GM19468 (cell line): ENCODE measurements around the gene P2RY2.
"Not testable (repeated sequence)": the region's sequence is repeated elsewhere in the genome, so short reads cannot be mapped to it uniquely, and the experiment has no call there.

Experiments used
- ATAC-seq: cut with Tn5 transposase; IDR thresholded peaks from one replicate; pipeline ENCODE4 v1.9.1; 2021; ENCODE audit warnings: mild to moderate bottlenecking, moderate library complexity, moderate number of reproducible peaks; ENCODE audit not compliant: unreplicated experiment; ENCODE audit errors: extremely low read depth

P2RY2 gene

DNA sequence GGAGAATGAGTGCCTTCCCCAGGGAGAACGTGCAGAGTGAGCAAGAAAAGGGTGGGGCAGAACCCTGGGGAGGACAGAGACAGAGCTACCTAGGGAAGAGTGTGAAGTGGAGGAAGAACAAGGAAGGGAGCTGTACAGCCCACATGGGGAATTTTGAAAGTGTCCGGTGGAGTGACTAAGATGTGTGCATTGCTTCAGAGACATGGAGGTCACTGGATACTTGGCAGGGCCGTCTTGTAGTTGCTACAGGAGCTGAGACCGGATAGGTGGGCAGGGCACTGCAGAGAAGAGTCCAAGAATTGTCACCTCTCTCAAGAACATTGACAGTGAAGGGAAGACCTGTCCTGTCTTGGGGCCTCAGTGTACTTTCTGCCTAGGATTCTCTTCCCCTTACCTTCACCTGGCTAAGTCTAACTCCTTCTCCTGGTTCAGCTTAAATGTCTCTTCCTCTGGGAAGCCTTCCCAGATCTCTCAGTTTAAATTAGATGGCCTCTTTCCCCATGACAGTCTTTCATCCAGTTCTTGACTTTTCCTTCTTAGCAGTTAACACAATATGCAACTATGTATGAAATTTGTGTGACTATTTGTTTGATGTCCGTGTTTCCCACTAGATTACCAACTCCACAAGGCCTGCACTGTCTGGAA, 44.9 kb downstream of the P2RY2 start:
- no peak for ATAC-seq

DNA sequence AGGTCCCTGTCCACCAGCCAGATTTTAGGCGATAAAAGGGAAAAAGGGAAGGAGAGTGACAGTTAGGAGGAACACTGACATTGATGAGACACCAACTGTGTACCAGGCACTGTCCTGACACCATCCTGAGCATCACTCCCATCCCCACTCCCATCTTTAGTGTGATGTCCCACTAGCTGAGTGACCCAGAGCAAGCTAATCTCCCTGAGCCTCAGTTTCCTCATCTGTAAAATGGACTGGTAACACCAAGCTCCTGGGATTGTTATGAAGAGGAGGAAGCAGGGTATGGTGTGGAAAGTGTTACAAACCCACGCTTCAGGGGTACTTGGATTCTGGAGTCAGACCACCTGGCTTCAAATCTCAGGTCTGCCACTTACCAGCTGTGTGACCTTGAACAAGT, 45.6 kb downstream of the P2RY2 start:
- ATAC-seq, result no peak

DNA sequence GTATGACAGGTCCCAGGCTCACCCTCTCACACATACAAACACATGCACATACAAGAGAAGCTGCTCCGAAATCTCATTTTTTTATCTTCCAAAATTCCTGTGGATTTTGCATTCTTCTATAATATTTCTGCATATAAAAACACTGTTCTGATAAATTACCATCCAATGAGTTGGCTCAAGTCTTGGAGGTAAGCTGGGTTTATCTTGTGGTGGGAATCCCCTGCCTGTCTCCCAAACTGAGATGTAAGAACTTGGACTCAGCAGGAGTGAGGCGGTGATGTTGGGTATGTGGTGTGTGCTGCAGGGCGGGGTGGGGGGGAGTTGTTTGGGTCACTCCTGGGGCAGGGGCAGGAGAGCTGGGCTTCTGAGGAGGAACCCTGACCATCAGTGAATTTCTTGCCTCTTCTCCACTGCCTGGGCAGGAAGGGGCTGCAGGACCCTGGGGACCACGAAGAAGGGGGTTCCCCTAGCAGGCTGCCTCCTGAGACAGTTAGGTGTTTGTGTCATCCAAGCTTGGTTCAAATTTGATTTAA, 47.3 kb downstream of the P2RY2 start:
- no peak for ATAC-seq

DNA sequence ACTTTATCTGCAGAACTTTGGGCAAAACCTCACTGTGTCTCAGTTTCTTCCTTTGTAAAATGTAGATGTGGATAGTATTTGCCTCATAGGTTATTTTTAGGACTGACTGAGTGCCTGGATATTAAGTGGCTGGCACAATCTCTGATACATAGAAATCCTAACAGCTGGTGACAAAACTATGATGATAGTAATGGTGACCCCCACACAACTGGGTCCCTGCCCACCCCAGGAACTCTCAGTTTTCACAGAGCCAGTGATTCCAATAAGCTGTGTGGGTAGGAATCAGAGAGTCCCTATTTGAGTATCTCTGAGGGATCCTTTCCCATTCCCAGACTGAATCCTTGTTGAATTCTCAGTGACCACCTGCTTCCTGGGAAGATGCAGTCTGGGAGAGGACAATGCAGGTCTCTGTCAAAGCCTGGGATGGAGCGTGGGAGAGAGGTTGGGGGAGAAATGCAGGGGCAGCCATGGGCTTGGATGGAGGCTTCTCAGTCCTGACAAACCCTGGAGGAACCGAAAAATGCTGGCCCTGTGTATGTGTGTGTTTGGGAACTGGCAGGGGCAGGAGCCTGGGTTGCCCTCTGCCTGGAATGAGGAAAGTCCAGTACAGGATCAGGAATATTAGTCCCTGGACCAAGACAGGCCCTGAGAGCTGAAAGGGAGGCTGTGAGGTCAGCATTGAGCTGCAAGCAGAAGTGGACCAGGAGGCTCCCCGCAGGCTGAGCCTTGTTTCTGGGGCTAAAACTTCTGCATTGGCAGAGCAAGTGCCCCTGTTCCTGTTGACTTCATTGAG, 48.0 kb downstream of the P2RY2 start:
- no peak for ATAC-seq

DNA sequence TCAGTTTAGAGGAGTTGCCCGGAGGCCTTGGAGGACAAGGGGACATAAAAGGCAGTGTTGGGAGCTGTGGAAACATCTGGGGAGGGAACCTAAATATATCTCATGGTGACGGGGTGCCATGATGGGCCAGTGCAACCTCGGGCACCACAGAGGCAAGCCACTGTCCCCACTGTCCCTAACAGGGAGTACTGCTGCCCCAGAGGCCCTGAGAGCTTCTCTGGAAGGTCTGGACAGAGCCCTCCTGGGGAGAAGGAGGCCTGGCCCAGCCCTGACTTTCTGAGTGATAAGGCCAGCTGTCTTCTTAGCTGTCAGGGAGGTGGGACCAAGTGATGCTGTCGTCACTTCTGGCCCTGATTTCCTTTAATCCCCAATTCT, 48.6 kb downstream of the P2RY2 start:
- ATAC-seq, result no peak

DNA sequence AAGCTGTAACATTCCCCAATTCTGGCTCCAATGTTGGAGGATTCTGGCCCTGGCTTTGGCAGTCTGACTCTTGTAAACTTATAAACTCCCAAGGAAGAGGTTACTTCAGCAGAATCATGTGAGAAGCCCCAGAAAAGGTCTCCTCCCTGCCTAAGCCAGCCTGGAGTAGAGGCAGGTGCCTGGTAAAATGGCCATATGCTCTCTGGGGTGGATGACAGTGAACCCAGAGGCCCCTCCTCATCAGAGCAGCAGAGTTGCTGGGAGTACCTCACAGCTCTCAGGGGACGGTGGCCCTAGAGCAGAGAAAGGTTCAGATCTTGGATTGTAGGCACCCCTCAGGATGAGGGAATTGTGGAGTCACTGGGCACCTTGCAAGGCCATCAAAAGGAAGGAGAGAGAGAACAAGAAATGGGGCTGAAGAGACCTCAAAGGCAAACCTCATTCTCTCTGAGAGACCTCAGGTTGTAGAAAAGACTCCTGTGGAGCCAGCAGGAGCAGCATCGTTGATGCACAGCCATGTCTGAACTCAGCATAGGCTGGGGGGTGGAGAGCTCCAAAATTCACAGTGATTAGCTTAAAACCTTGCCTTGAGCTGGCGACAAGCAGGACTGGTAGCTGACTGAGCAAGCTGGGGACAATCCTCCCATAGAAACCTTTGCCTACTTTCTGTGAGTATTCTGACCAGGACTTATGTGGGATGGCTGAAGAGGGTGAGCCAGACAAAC, 49.2 kb downstream of the P2RY2 start:
- ATAC-seq, result no peak

DNA sequence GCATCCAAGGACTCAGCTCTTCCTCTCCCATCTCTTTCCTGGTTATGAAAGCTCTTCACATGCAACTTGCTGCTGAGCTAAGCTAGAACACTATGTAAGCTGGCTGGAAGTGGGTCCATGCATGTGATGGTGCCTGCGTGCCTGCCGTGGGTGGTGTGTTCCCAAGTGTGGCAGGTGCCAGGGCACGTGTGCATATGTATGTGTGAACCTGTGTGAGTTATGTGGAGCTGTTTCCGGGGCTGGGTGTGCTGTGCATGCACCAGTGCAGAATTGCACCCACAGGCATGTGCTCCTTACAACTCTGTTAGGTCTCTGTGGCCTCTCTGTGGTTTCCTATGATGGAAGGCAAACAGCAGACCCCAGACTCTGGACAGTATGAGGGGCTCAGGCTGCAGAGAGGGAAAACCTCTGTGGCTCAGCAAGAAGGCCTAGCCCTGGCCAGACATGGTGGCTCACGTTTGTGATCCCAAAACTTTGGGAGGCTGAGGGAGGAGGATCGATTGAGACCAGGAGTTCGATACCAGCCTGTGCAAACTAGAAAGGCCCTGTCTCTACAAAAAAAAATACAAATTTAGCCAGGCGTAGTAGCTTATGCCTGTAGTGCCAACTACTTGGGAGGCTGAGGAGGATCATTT, 49.9 kb downstream of the P2RY2 start:
- ATAC-seq, result no peak

DNA sequence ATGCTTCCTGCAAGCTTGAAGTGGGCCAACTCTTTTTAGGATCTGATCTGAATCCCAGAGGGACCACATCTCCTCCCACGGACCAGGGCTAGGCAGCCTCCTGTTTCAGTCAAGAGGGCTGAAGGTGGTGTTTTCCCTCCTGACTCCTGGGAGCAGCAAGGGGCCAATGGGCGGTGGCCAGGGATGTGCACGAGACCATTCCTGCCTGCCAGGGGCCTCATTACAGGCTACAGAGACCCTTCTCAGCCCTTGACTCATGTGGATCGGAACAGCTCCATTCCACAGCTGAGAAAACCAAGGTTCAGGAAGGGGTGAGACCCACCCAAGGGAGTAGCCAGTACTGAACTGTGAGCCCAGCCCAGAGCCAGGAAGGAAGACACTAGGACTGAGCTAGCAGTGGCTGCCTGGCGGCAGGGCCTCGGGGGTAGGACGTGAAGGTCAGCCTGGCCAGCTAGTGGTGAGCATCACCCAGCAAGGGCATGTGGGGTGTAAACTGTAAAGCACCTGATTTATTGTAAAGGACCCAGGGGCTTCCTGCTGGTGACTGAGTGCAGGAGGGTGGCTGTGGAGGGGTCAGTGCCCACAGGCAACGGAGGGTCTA, 50.7 kb downstream of the P2RY2 start:
- ATAC-seq, result no peak

DNA sequence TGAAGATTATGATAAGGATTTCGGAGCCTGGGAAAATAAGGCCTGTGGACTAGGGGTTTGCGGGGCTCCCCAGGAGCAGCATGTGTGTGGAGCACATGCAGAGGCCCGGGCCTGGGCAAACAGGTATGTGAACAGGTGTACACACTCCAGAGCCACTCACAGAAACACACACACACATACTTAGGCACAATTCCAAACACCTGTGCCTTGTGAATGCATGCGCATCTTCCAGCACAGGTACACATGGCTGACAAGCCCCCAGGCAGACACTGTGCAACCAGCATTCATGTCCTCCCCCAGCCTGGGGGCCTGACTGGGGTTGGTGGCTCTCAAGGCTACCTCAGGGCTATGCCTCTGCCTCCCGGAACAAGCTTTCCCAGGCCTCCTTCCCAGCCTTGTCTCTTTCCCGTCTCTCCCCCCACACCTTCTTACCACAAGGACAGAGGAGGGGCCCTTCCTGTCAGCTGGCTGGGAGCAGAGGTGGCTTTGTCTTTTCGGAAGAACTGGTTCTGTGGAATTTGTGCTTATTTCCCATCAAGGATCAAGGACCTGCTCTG, 51.5 kb downstream of the P2RY2 start:
- no peak for ATAC-seq

DNA sequence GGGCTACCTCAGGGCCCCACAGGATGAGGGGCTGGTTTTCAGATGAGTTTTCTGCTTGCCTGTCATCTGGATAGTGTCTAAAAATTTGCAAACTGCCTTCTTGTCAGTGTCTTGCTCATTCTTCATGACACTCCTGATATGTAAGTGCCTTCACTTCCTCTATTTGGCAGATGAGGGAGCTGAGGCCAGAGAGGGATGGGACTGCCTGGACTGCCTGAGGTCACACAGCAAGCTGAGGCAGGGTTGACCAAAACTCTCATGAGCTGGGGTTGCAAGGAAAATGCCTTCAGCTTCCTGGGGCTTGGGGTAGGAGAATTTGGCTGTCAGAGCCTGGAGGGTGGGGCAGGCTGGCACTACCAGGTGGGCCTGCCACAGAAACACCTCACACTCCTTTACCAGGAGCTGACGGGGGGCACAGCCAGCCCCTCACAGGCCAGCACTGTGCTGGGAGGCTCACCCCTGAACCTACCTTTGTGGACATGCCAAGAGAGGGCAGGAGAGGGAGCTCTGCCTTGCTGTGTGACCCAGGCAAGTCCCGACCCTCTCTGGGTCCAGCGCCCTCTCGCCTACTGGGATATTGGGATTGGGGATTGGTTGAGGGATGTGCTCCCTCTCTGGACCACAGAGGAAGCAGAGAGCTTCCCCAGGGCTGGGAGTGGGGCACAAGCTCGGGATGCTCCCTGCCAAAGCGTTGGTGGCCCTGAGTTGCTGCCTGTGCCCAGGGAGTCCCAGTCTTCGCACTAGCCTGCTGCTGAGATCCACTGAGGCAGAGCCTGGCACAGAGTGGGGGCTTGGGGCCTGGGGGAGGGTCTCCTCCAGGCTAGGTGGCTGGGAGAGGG, 52.2 kb downstream of the P2RY2 start:
- ATAC-seq, result no peak

DNA sequence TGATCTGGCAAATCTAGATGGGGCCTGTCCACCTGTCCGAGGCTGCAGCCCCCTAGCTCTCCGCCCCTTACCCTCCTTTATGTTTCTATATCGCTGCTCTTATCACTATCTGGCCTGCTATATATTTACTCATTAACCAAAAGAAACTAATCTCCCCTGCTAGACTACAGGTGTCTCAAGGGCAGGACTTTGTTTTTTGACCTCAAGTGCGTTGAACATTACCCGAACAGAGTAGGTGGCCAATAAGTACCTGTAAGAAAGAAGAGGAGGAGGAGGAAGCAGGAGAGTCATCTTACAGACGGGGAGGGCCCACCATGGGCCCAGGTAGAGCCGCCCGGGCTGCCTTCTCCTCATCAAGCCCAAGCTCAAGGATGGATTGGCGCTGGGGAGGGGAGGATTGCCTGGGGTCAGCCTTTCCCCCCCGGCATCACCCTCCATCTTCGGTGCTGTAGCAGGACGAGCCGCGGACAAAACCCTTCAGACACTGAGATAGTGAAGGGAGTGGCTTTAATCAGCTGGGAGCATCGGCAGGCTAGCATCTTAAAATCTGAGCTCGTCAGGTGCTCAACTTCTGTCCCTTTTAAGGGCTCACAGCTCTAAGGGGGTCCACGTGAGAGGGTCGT, 52.9 kb downstream of the P2RY2 start:
- no peak for ATAC-seq

DNA sequence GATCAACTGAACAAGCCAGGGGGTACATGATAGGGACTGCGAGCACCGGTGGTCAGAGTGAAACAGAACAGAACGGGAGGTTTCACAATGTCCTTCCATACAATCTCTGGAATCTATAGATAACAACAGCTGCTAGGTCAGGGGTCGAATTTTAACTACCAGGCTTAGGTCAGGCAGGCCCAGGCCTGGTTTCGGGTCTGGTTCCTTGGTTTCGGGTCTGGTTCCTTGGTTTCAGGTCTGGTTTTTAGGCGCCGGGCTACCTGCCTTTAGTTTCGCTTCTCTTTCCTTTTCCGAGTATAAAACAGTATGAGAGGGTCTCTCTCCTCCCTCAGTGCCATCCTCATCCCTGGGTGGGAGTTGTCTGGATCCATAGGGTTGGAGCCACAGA, 53.4 kb downstream of the P2RY2 start:
- not testable (repeated sequence) for ATAC-seq

DNA sequence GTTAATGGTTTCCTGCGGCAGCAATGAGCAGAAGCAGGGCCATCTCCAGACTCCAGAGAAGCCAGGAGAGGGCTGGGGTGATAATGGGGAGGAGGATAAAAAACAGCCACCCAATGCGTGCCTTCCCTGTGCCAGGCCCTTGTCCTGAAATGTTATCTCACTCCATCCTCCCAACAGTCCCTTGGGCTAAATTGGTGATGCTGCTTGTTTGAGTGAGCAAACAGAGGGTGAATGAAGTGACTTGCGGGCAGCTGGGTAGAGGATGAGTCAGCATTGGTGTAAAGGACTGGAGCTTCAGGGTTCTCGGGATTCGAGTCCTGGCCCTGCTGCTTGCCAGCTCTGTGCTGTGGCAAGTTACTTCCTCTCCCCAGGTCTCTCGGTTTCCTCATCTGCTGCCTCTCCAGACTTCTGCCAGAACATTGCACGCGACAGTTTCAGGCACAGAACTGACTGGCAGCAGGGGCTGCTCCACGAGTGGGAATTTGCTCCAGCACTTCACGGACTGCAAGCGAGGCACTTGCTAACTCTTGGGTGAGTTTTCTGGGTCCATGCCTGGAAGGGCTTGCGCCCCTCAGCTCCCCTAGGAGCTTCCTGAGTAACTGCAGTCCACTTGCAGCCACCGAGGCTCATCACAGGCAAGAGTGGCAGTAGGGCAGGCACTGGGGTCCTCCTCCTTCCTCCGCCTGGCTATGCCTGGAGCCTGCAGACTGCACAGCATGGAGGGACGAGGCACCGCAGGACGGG, 54.0 kb downstream of the P2RY2 start, which contains the start of gene P2RY6:
Gene P2RY6, plus strand, starts transcription at position 403 of the 744 bp plus-strand sequence. CDS start 24,181 bp downstream, outside the sequence.
- ATAC-seq, result no peak

DNA sequence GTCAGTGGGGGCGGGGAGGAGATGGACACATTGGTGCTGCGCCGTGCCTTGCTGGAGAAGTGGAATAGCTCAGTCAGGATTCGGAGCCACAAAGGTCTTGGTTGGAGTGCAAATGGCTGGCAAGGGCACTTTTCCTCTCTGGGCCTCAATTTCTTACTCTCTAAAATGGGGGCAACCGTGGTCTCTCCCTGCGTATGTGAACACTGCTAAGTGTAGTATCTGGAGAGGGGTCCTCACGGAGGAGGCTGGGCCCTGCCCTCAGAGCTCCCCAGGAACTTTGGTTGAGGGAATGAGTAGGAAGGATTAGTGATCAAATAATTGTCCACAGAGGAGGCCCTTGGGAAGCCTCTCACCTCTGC, 54.6 kb downstream of the P2RY2 start:
- ATAC-seq, result no peak

DNA sequence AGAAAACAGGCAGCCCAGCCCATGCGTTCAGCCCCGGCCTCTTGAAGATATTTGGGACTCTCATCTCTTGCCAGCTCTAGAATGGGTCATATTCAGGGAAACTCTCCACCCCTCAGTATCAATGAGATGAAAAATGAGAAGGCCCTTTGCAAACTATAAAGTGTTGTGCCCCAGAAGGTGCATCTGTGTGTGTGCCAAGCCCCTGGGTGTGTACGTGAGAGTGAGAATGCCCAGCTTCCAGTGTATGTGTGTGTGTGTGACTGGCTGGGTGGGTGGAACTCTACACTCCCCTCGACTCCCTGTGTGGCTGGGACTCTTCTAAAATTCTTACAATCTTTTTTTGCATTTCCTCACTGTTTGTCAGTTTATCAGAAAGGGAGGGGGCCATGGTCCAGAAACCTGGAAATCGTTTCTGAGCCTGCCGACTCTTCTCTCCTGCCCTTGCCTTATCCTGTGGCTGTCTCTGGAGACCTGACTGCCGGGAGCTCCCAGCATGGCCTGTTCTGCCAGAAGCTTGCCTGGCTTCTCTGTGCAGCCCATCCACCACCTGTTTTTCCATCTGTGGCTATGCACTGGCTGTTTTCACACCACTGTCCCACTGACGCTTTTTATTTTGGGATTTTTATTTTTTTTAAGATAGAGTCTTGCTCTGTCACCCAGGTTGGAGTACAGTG, 55.3 kb downstream of the P2RY2 start:
- no peak for ATAC-seq

DNA sequence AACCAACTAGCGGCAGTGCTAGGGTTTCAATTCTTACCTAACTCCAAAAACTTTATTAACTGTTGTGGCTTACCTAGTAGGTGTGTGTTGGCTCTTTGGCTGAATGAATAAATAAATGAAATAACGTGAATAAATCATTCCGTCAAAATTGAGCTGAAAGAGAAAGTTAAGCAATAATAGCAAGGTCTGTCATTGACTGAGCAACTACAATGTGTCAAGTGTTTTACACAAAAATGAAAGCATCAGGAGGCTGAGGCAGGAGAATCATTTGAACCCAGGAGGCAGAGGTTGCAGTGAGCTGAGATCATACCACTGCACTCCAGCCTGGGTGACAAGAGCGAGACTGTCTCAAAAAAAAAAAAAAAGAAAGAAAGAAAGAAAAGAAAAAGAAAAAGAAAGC, 56.1 kb downstream of the P2RY2 start:
- not testable (repeated sequence) for ATAC-seq

DNA sequence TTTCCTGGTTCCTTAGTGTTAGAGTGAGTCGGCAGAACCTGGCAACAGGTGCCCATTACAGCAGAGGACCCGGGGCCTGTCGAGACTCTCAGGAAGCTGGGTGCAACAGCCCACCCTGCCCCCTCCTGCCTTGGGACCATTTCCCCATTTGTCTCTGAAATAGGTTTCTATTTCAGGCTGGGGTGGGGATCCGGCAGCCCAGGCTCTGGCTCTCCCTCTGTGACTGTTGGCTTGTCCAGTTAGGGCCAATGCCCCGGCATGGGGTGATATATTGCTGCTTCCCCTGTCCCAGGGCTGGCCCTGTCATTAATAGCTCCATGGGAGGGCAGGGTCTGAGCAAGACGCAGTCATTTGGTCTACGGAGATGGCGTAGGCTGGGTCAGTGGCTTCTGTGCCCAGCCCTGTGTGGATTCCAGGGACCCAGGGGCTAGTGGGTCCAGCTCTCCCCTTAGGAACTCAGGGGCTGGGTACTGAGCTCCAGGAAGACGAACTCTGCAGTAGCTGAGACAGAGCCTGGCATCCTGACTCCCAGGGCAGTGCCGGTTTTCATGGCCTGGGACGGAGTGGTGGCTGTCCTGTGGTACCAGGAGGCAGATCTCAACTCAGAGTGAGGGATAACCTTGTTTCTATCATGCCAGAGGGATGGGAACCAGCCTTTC, 56.8 kb downstream of the P2RY2 start:
- no peak for ATAC-seq
